ENCODE data around the gene LRRFIP1. TPM values are rescaled to one million over a fixed set of nuclear protein-coding genes. Genes with fewer than 3 reads are reported as not detected.

LRRFIP1 gene
- total and polyA plus RNA-seq, 2 of the 13 experiments (the other 11 are each of a cell fraction or from before 2014, with no cell fraction given), result 15.9 to 40.5 TPM

GRCh38 chr2:237791977-237792727, 164.8 kb downstream of the LRRFIP1 start (continued):
- TF ChIP-seq SKI (IDR thresholded peaks at IDR 0.05; ENCODE audit: partially characterized antibody), result no peak
- TF ChIP-seq ARID2 (CRISPR knock-in tag; IDR thresholded peaks at IDR 0.05; ENCODE audit: borderline replicate concordance), result no peak
- peak; percentile 59; the same call in 1 of the 2 replicates for TF ChIP-seq HNF1B (CRISPR knock-in tag; IDR thresholded peaks at IDR 0.05)
- no peak for TF ChIP-seq TCF7L2 (IDR thresholded peaks at IDR 0.05; ENCODE audit: low read depth, low read length)
- peak; percentile 47; the same call in 1 of the 2 replicates for TF ChIP-seq HOXA3 (CRISPR knock-in tag; IDR thresholded peaks at IDR 0.05)
- TF ChIP-seq PCBP1 (IDR thresholded peaks at IDR 0.05; ENCODE audit: borderline replicate concordance, low read depth, low read length), result no peak
- TF ChIP-seq HOXA7 (CRISPR knock-in tag; IDR thresholded peaks at IDR 0.05), result no peak

GRCh38 chr2:237797253-237797652, 169.9 kb downstream of the LRRFIP1 start:
- TF ChIP-seq ZNF766 (CRISPR knock-in tag; IDR thresholded peaks at IDR 0.05; ENCODE audit: borderline replicate concordance) (no peak), ZNF24 (IDR thresholded peaks at IDR 0.05) (peak; percentile 84)
- H3K9ac ChIP-seq (ENCODE audit: insufficient read depth, low read depth, low read length), result no peak overlapping the region
- H3K79me2 ChIP-seq (ENCODE audit: insufficient read depth, low read length), result no peaks in the 10 kb centered on the region
- in situ Hi-C loops (cut with HindIII; ENCODE audit: extremely low pct_ligation_motif_present, low pct_unique_long_range_greater_than_20kb) (no loop called here), intact Hi-C loops (cut with micrococcal nuclease; ENCODE audit: unreplicated experiment) (no loop called here)
- peaks cover 0 to 3% of the 10 kb centered on the region in 2 experiments; a peak in 1 of 5 replicates for H3K27me3 ChIP-seq (ENCODE audit: control insufficient read depth in 1 of 2, insufficient read depth in 2 of 2, low read length in 2 of 2)
- FAIRE-seq (no peak), DNase-seq (ENCODE audit: low spot score) (no peak), ATAC-seq (no peak)
- H3K4me3 ChIP-seq (replicated peaks in 1 of 3; ENCODE audit: insufficient read depth in 1 of 3, low read depth in 2 of 3, low read length in 3 of 3), result no peak overlapping the region
- no peak overlapping the region for H3K4me2 ChIP-seq (ENCODE audit: low read depth, low read length)
- H4K20me1 ChIP-seq (ENCODE audit: insufficient read depth, low read length), result no peaks in the 10 kb centered on the region
- POLR2A ChIA-PET, result no interaction called here
- H3K9me3 ChIP-seq (ENCODE audit: low read length), result no peaks in the 10 kb centered on the region
- H3K27ac ChIP-seq (ENCODE audit: extremely low read length, insufficient read depth, low read length), result no peak overlapping the region
- no peak overlapping the region for H2AFZ ChIP-seq (ENCODE audit: low read length)
- no TSS peak for BruUV-seq (replicated peaks)
- WGBS (ENCODE audit: low lambda C conversion rate), result 67% methylated on average over 3 of the region's 3 CpGs
- CTCF ChIA-PET (ENCODE audit: low intra/inter-chr PET ratio, low total read pairs), result no interaction called here
- no peaks in the 10 kb centered on the region for H3K36me3 ChIP-seq (replicated peaks in 1 of 2; ENCODE audit: control insufficient read depth in 1 of 2, insufficient read depth in 2 of 2, low read length in 2 of 2)
- H3K4me1 ChIP-seq (ENCODE audit: insufficient read depth, low read length), result peaks cover 8% of the 10 kb centered on the region

All from HepG2 (cell line).